Endothelial cell of coronary artery (primary cell): ENCODE measurements around the gene ERICH2. TPM values are rescaled to one million over a fixed set of nuclear protein-coding genes. Genes with fewer than 3 reads are reported as not detected.

Experiments
- total RNA-seq: library from RNA; depleted of rRNA; stranded (reverse); fragments of >200 nt; gene quantifications from 2 replicates; pipeline ENCODE4 v1.2.3, GENCODE V29; 2014

The ERICH2 gene
- total RNA-seq = not detected in 2 replicates

GRCh38 chr2:170770008-170770605 is at the start of gene ERICH2:
TSS of gene ERICH2 (plus strand) at chr2:170770378. CDS start at chr2:170770682, 304 bp downstream.

GRCh38 chr2:170816504-170817092 is 46.4 kb downstream of the ERICH2 start, which contains the start of gene GAD1:
TSS of gene GAD1 (plus strand) at chr2:170816887. CDS start at chr2:170818592, 1,705 bp downstream.

Other genes starting within 250 kb of the ERICH2 start
- gene SP5, start 55.0 kb upstream of the ERICH2 start, total RNA-seq = not detected in 2 replicates
- 0.18 and 0.38 TPM in 2 replicates for gene GAD1, start 46.5 kb downstream of the ERICH2 start, total RNA-seq
- 26.7 and 27.1 TPM in 2 replicates for gene GORASP2, start 158.9 kb downstream of the ERICH2 start, total RNA-seq